Measurements from ENCODE around the gene SH3BGRL. TPM values are rescaled to one million over a fixed set of nuclear protein-coding genes. Genes with fewer than 3 reads are reported as not detected.

Gene SH3BGRL
- total and polyA plus RNA-seq, 2 donors from 2014 or later, result 114 to 130 TPM

DNA sequence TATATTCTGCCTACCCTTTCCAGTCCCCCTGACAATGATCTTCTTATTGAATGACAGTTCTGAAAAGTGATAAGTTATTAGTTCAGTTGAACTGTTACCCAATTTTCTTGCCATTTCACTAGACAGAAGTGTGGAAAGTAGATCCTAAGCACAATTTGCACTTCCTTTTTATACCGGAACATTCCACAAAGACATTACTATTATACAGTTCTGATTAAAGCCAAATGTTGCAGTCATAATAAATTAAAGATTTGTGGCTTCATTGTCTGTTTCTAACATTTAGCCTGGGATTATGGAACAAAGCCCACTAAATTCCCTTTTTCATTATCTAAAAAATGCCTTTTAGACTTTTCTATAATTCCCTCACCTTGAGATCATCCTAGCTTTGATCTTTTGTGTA, 13.8 kb downstream of the SH3BGRL start:
- Histone ChIP-seq H3K27me3 (ENCODE audit: control insufficient read depth, insufficient read depth, low read length) (no peaks in the 10 kb centered on the region), H3K4me1 (ENCODE audit: control insufficient read depth in 2 of 3, insufficient read depth in 2 of 3, low read depth in 1 of 3, low read length in 3 of 3) (no peaks in the 10 kb centered on the region), H3K36me3 (ENCODE audit: control insufficient read depth in 2 of 3, insufficient read depth in 3 of 3, low read length in 3 of 3) (no peaks in the 10 kb centered on the region), H3K9me3 (ENCODE audit: control insufficient read depth in 2 of 3, insufficient read depth in 1 of 3, low read length in 3 of 3) (no peaks in the 10 kb centered on the region), H3K4me3 (ENCODE audit: low read length in 3 of 3) (no peak overlapping the region), H3K9ac (ENCODE audit: low read length in 3 of 3) (no peak overlapping the region), H3K27ac (ENCODE audit: low read depth in 2 of 2, low read length in 2 of 2) (no peak overlapping the region)
- DNase-seq, result no peak
- intact Hi-C loops (cut with DNase I), result no loop called here
- no peak for FAIRE-seq
- TF ChIP-seq, protein P1, sequence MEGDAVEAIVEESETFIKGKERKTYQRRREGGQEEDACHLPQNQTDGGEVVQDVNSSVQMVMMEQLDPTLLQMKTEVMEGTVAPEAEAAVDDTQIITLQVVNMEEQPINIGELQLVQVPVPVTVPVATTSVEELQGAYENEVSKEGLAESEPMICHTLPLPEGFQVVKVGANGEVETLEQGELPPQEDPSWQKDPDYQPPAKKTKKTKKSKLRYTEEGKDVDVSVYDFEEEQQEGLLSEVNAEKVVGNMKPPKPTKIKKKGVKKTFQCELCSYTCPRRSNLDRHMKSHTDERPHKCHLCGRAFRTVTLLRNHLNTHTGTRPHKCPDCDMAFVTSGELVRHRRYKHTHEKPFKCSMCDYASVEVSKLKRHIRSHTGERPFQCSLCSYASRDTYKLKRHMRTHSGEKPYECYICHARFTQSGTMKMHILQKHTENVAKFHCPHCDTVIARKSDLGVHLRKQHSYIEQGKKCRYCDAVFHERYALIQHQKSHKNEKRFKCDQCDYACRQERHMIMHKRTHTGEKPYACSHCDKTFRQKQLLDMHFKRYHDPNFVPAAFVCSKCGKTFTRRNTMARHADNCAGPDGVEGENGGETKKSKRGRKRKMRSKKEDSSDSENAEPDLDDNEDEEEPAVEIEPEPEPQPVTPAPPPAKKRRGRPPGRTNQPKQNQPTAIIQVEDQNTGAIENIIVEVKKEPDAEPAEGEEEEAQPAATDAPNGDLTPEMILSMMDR (IDR thresholded peaks at IDR 0.05; ENCODE audit: borderline replicate concordance, extremely low read depth, insufficient read depth), result no peak

DNA sequence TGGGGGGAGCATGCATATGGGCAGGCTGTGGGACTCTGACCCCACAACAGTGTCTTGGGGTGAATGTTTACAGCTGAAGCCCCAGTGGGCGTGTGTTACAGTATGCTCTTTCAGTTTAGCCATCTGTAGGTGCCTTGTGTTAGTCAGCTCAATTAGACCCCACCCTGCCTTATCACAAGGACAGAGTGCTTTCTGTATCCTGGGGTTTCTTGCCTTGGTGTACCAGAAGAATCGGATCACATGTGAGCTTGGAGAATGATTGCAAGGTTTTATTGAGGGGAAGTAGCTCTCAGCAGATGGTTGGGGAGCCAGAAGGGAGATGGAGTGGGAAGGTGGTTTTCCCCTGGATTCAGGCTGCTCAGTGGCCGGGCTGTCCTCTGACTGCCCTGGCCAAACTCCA, 27.3 kb downstream of the SH3BGRL start:
- Histone ChIP-seq H3K9me3 (ENCODE audit: control insufficient read depth in 2 of 3, insufficient read depth in 1 of 3, low read length in 3 of 3) (no peaks in the 10 kb centered on the region), H3K27me3 (ENCODE audit: control insufficient read depth, insufficient read depth, low read length) (no peaks in the 10 kb centered on the region), H3K4me3 (ENCODE audit: low read length in 3 of 3) (no peak overlapping the region), H3K9ac (ENCODE audit: low read length in 3 of 3) (no peak overlapping the region), H3K27ac (ENCODE audit: low read depth in 2 of 2, low read length in 2 of 2) (no peak overlapping the region), H3K4me1 (ENCODE audit: control insufficient read depth in 2 of 3, insufficient read depth in 2 of 3, low read depth in 1 of 3, low read length in 3 of 3) (no peaks in the 10 kb centered on the region), H3K36me3 (ENCODE audit: control insufficient read depth in 2 of 3, insufficient read depth in 3 of 3, low read length in 3 of 3) (no peaks in the 10 kb centered on the region)
- no peak for FAIRE-seq
- TF ChIP-seq, protein P1 (IDR thresholded peaks at IDR 0.05; ENCODE audit: borderline replicate concordance, extremely low read depth, insufficient read depth), result no peak
- DNase-seq, result no peak
- intact Hi-C loops (cut with DNase I), result no loop called here

- H3K4me1 ChIP-seq (ENCODE audit: control insufficient read depth in 2 of 3, insufficient read depth in 2 of 3, low read depth in 1 of 3, low read length in 3 of 3), result no peaks in the 10 kb centered on the region
These were observed 28.0 kb downstream of the SH3BGRL start for GRCh38 chrX:81229901-81230300.

More at GRCh38 chrX:81229901-81230300, 28.0 kb downstream of the SH3BGRL start:
- intact Hi-C loops (cut with DNase I), result no loop called here
- Histone ChIP-seq H3K9ac (ENCODE audit: low read length in 3 of 3) (no peak overlapping the region), H3K4me3 (ENCODE audit: low read length in 3 of 3) (no peak overlapping the region), H3K27ac (ENCODE audit: low read depth in 2 of 2, low read length in 2 of 2) (no peak overlapping the region), H3K9me3 (ENCODE audit: control insufficient read depth in 2 of 3, insufficient read depth in 1 of 3, low read length in 3 of 3) (no peaks in the 10 kb centered on the region), H3K27me3 (ENCODE audit: control insufficient read depth, insufficient read depth, low read length) (no peaks in the 10 kb centered on the region), H3K36me3 (ENCODE audit: control insufficient read depth in 2 of 3, insufficient read depth in 3 of 3, low read length in 3 of 3) (no peaks in the 10 kb centered on the region)
- TF ChIP-seq, protein P1 (IDR thresholded peaks at IDR 0.05; ENCODE audit: borderline replicate concordance, extremely low read depth, insufficient read depth), result no peak
- FAIRE-seq, result no peak
- no peak for DNase-seq
